Measurements from ENCODE around the gene AMMECR1.

The AMMECR1 gene

DNA sequence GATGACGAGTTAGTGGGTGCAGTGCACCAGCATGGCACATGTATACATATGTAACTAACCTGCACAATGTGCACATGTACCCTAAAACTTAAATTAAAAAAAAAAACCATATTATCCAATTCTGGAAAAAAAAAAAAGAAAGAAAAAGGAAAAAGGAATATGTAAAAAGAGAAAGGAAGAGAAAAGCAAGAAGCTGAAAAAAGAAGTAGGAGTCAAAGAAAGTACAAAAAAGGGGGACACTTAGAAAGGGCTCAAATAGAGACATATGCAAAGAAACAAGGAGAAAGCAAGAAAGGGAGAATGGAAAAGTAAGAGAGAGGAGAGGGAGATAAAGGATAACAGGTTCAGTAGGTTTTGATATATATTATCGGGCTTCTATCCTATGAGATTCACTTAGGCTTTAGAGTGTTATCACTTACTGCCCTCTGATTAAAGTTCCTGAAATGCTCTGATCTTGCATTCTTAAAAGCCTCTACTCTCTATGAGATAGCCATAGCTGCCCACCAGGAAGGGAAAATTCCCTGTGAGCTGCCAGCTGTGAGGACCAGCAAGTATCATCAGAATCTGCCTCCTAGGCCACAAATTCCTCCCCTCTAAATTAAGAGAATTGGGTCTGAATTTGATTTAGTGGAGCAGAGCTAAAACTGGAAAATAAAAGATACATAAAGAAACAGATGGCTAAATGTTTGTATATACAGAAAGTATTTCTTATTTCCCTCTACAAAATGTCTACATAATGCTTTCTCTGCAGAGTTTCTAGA lies 95.2 kb downstream of the AMMECR1 start:
- Histone ChIP-seq H4K20me1 (ENCODE audit: insufficient read depth, low read length) (no peaks in the 10 kb centered on the region), H3K27ac (ENCODE audit: low read length) (no peak overlapping the region), H3K36me3 (ENCODE audit: insufficient read depth, low read length) (no peaks in the 10 kb centered on the region), H3K9ac (ENCODE audit: low read depth, low read length) (no peak overlapping the region), H3K27me3 (ENCODE audit: insufficient read depth, low read length, poor library complexity) (no peaks in the 10 kb centered on the region), H3K4me2 (ENCODE audit: insufficient read depth, low read length) (no peak overlapping the region), H3K79me2 (ENCODE audit: insufficient read depth, low read length) (no peaks in the 10 kb centered on the region), H2AFZ (ENCODE audit: low read depth, low read length) (no peak overlapping the region), H3K4me1 (ENCODE audit: insufficient read depth, low read length) (no peaks in the 10 kb centered on the region), H3K9me3 (ENCODE audit: insufficient read depth, low read length, severe bottlenecking) (no peaks in the 10 kb centered on the region), H3K4me3 (ENCODE audit: low read depth in 1 of 2, low read length in 2 of 2) (no peak overlapping the region)
- DNase-seq (no peak), ATAC-seq (ENCODE audit: insufficient read depth, low read depth) (no peak)
- TF ChIP-seq EZH2 (IDR thresholded peaks at IDR 0.05; ENCODE audit: borderline replicate concordance, low read depth, low read length, severe bottlenecking) = no peak
- TF ChIP-seq, protein P1, sequence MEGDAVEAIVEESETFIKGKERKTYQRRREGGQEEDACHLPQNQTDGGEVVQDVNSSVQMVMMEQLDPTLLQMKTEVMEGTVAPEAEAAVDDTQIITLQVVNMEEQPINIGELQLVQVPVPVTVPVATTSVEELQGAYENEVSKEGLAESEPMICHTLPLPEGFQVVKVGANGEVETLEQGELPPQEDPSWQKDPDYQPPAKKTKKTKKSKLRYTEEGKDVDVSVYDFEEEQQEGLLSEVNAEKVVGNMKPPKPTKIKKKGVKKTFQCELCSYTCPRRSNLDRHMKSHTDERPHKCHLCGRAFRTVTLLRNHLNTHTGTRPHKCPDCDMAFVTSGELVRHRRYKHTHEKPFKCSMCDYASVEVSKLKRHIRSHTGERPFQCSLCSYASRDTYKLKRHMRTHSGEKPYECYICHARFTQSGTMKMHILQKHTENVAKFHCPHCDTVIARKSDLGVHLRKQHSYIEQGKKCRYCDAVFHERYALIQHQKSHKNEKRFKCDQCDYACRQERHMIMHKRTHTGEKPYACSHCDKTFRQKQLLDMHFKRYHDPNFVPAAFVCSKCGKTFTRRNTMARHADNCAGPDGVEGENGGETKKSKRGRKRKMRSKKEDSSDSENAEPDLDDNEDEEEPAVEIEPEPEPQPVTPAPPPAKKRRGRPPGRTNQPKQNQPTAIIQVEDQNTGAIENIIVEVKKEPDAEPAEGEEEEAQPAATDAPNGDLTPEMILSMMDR (IDR thresholded peaks at IDR 0.05; ENCODE audit: borderline replicate concordance, extremely low read depth, low read length, poor library complexity, severe bottlenecking) = no peak

GRCh38 chrX:110219920-110220319 lies 98.0 kb downstream of the AMMECR1 start:
- no peak overlapping the region for H3K27ac ChIP-seq (ENCODE audit: low read length)

GRCh38 chrX:110218591-110218990 lies 99.3 kb downstream of the AMMECR1 start:
- Histone ChIP-seq H3K79me2 (ENCODE audit: insufficient read depth, low read length) (no peaks in the 10 kb centered on the region), H3K4me1 (ENCODE audit: insufficient read depth, low read length) (peaks cover 4% of the 10 kb centered on the region; the same call in 1 of the 2 replicates)

More at GRCh38 chrX:110219920-110220319, 98.0 kb downstream of the AMMECR1 start:
- Histone ChIP-seq H3K4me1 (ENCODE audit: insufficient read depth, low read length) (peaks cover 4% of the 10 kb centered on the region; the same call in 1 of the 2 replicates), H3K9ac (ENCODE audit: low read depth, low read length) (no peak overlapping the region), H3K27me3 (ENCODE audit: insufficient read depth, low read length, poor library complexity) (no peaks in the 10 kb centered on the region), H3K9me3 (ENCODE audit: insufficient read depth, low read length, severe bottlenecking) (no peaks in the 10 kb centered on the region), H3K4me3 (ENCODE audit: low read depth in 1 of 2, low read length in 2 of 2) (no peak overlapping the region), H3K36me3 (ENCODE audit: insufficient read depth, low read length) (no peaks in the 10 kb centered on the region), H2AFZ (ENCODE audit: low read depth, low read length) (no peak overlapping the region), H4K20me1 (ENCODE audit: insufficient read depth, low read length) (no peaks in the 10 kb centered on the region), H3K79me2 (ENCODE audit: insufficient read depth, low read length) (no peaks in the 10 kb centered on the region), H3K4me2 (ENCODE audit: insufficient read depth, low read length) (no peak overlapping the region)
- DNase-seq (no peak), ATAC-seq (ENCODE audit: insufficient read depth, low read depth) (no peak)
- TF ChIP-seq, protein P1 (IDR thresholded peaks at IDR 0.05; ENCODE audit: borderline replicate concordance, extremely low read depth, low read length, poor library complexity, severe bottlenecking) = no peak
- TF ChIP-seq EZH2 (IDR thresholded peaks at IDR 0.05; ENCODE audit: borderline replicate concordance, low read depth, low read length, severe bottlenecking) = no peak

More at GRCh38 chrX:110218591-110218990, 99.3 kb downstream of the AMMECR1 start:
- H2AFZ ChIP-seq (ENCODE audit: low read depth, low read length) = no peak overlapping the region
- DNase-seq (no peak), ATAC-seq (ENCODE audit: insufficient read depth, low read depth) (no peak)
- no peak for TF ChIP-seq EZH2 (IDR thresholded peaks at IDR 0.05; ENCODE audit: borderline replicate concordance, low read depth, low read length, severe bottlenecking)
- TF ChIP-seq, protein P1 (IDR thresholded peaks at IDR 0.05; ENCODE audit: borderline replicate concordance, extremely low read depth, low read length, poor library complexity, severe bottlenecking) = no peak
- no peaks in the 10 kb centered on the region for H3K9me3 ChIP-seq (ENCODE audit: insufficient read depth, low read length, severe bottlenecking)
- H3K27ac ChIP-seq (ENCODE audit: low read length) = no peak overlapping the region
- no peaks in the 10 kb centered on the region for H3K36me3 ChIP-seq (ENCODE audit: insufficient read depth, low read length)
- no peak overlapping the region for H3K4me2 ChIP-seq (ENCODE audit: insufficient read depth, low read length)
- H3K9ac ChIP-seq (ENCODE audit: low read depth, low read length) = no peak overlapping the region
- no peaks in the 10 kb centered on the region for H4K20me1 ChIP-seq (ENCODE audit: insufficient read depth, low read length)
- no peaks in the 10 kb centered on the region for H3K27me3 ChIP-seq (ENCODE audit: insufficient read depth, low read length, poor library complexity)
- H3K4me3 ChIP-seq (ENCODE audit: low read depth in 1 of 2, low read length in 2 of 2) = no peak overlapping the region
